GM12878 (cell line): Measurements from ENCODE around the gene NSUN2. TPM values are rescaled to one million over a fixed set of nuclear protein-coding genes. Genes with fewer than 3 reads are reported as not detected.

Experiments used
- CBX5 ChIP-seq: sonication (generic); IDR thresholded peaks from 2 replicates; pipeline ENCODE4 v1.6.1; 2016; ENCODE audit warnings: low read depth, moderate library complexity, mild to moderate bottlenecking, inconsistent platforms
- EGR1 ChIP-seq, 2 experiments: IDR thresholded peaks; 1 replicate in 1 of 2; 2 replicates in 1 of 2; pipeline ENCODE4 v1.6.1; 2011 to 2012; ENCODE audit warnings: low read depth in 2 of 2, low read length in 2 of 2, borderline replicate concordance in 1 of 2, mild to moderate bottlenecking in 1 of 2, moderate library complexity in 1 of 2
- EZH2 ChIP-seq: IDR thresholded peaks from 2 replicates; pipeline ENCODE4 v1.6.1; 2012; ENCODE audit warnings: low read depth, mild to moderate bottlenecking, control low read depth, inconsistent platforms, low read length, borderline replicate concordance; ENCODE audit not compliant: control insufficient read depth
- FOXM1 ChIP-seq: IDR thresholded peaks from 2 replicates; pipeline ENCODE4 v1.6.1; 2012; ENCODE audit warnings: low read depth, mild to moderate bottlenecking, inconsistent platforms, low read length, moderate library complexity
- HCFC1 ChIP-seq: fragments of 150-350 bp; IDR thresholded peaks from 2 replicates; pipeline ENCODE4 v1.6.1; 2014; ENCODE audit warnings: low read length
- HDAC2 ChIP-seq: fragments of 200-600 bp; sonication (generic); IDR thresholded peaks from 2 replicates; pipeline ENCODE4 v1.6.1; 2017
- IRF3 ChIP-seq: fragments of 450-650 bp; IDR thresholded peaks from 2 replicates; pipeline ENCODE4 v1.6.1; 2014; ENCODE audit warnings: mild to moderate bottlenecking
- IRF5 ChIP-seq: fragments of 450-650 bp; IDR thresholded peaks from 2 replicates; pipeline ENCODE4 v1.6.1; 2017; ENCODE audit warnings: borderline replicate concordance
- KDM1A ChIP-seq: fragments of 200-600 bp; sonication (generic); IDR thresholded peaks from 2 replicates; pipeline ENCODE4 v1.6.1; 2016; ENCODE audit warnings: borderline replicate concordance
- RAD21 ChIP-seq: IDR thresholded peaks from 2 replicates; pipeline ENCODE4 v1.6.1; 2011; ENCODE audit warnings: mild to moderate bottlenecking, low read depth, low read length, moderate library complexity; ENCODE audit not compliant: insufficient read depth
- RB1 ChIP-seq: fragments of 450-650 bp; formaldehyde crosslinking; IDR thresholded peaks from 2 replicates; pipeline ENCODE4 v1.6.1; 2017; ENCODE audit warnings: mild to moderate bottlenecking, borderline replicate concordance
- RELA ChIP-seq: fragments of 450-650 bp; IDR thresholded peaks from 2 replicates; pipeline ENCODE4 v1.8.0; 2014; ENCODE audit warnings: borderline replicate concordance; ENCODE audit not compliant: partially characterized antibody
- ZBED1 ChIP-seq: IDR thresholded peaks from 2 replicates; pipeline ENCODE4 v1.6.1; 2016; ENCODE audit warnings: borderline replicate concordance
- ZNF384 ChIP-seq: IDR thresholded peaks from 2 replicates; pipeline ENCODE4 v1.6.1; 2012; ENCODE audit warnings: low read depth, mild to moderate bottlenecking, low read length, improper control_type of control experiment, borderline replicate concordance
- polyA plus RNA-seq, 11 experiments: library from polyadenylated mRNA; depleted of rRNA in 4 of 11; unstranded in 6 of 11; stranded (reverse) in 5 of 11; fragments of >200 nt; fragmentation: Nextera tagmentation in 4 of 11; fragmentation: Illumina TruSeq in 1 of 11; extraction: Ambion mirVana in 4 of 11; extraction: Trizol in 1 of 11; gene quantifications; 1 replicate in 1 of 11; 2 replicates in 10 of 11; pipeline versions ENCODE4 v1.2.1 to v1.2.3, GENCODE V29; 2011 to 2016; ENCODE audit warnings: inconsistent platforms in 2 of 11, missing spikeins in 2 of 11, low read depth in 1 of 11
- total RNA-seq, 4 experiments: library from RNA; depleted of rRNA in 3 of 4; stranded (reverse); fragments of >200 nt in 3 of 4; fragmentation: Illumina TruSeq in 1 of 4; extraction: Trizol in 1 of 4; gene quantifications; 2 replicates each; pipeline versions ENCODE4 v1.2.1 to v1.2.3, GENCODE V29; 2013 to 2021
- TF ChIP-seq, protein P1 (sequence below): fragments of 450-650 bp; IDR thresholded peaks from 2 replicates; pipeline ENCODE4 v1.6.1; 2016; ENCODE audit warnings: mild to moderate bottlenecking, moderate library complexity, borderline replicate concordance
- TF ChIP-seq, protein P2 (sequence below): fragments of 450-650 bp; IDR thresholded peaks from 2 replicates; pipeline ENCODE4 v1.6.1; 2017; ENCODE audit warnings: mild to moderate bottlenecking, low read depth, inconsistent platforms; ENCODE audit not compliant: poor library complexity, severe bottlenecking

Gene NSUN2
- total and polyA plus RNA-seq, 10 of the 15 experiments (the other 5 are each of a cell fraction or from before 2014, with no cell fraction given), result 8.0 to 112 (median 91.1) TPM

- TF ChIP-seq IRF3 (peak; percentile 35; the same call in 1 of the 2 replicates), IRF5 (peak; percentile 96), EZH2 (no peak), HDAC2 (no peak), RB1 (peak; percentile 73; the same call in 1 of the 2 replicates), CBX5 (no peak), EGR1 (IDR thresholded peaks at IDR 0.05; ENCODE audit: borderline replicate concordance in 1 of 2, low read depth in 2 of 2, low read length in 2 of 2) (peak in 1 of 2 experiments; percentile 70; a peak in 1 of 3 replicates), HCFC1 (peak; percentile 60), FOXM1 (no peak), RAD21 (0 out of 2 replicates have a peak, but pooled peaks have one; percentile 2), ZBED1 (no peak), RELA (peak; percentile 95), ZNF384 (no peak), KDM1A (no peak)
- TF ChIP-seq, protein P1, sequence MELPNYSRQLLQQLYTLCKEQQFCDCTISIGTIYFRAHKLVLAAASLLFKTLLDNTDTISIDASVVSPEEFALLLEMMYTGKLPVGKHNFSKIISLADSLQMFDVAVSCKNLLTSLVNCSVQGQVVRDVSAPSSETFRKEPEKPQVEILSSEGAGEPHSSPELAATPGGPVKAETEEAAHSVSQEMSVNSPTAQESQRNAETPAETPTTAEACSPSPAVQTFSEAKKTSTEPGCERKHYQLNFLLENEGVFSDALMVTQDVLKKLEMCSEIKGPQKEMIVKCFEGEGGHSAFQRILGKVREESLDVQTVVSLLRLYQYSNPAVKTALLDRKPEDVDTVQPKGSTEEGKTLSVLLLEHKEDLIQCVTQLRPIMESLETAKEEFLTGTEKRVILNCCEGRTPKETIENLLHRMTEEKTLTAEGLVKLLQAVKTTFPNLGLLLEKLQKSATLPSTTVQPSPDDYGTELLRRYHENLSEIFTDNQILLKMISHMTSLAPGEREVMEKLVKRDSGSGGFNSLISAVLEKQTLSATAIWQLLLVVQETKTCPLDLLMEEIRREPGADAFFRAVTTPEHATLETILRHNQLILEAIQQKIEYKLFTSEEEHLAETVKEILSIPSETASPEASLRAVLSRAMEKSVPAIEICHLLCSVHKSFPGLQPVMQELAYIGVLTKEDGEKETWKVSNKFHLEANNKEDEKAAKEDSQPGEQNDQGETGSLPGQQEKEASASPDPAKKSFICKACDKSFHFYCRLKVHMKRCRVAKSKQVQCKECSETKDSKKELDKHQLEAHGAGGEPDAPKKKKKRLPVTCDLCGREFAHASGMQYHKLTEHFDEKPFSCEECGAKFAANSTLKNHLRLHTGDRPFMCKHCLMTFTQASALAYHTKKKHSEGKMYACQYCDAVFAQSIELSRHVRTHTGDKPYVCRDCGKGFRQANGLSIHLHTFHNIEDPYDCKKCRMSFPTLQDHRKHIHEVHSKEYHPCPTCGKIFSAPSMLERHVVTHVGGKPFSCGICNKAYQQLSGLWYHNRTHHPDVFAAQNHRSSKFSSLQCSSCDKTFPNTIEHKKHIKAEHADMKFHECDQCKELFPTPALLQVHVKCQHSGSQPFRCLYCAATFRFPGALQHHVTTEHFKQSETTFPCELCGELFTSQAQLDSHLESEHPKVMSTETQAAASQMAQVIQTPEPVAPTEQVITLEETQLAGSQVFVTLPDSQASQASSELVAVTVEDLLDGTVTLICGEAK, result peak; percentile 80; the same call in 1 of the 2 replicates
- TF ChIP-seq, protein P2, sequence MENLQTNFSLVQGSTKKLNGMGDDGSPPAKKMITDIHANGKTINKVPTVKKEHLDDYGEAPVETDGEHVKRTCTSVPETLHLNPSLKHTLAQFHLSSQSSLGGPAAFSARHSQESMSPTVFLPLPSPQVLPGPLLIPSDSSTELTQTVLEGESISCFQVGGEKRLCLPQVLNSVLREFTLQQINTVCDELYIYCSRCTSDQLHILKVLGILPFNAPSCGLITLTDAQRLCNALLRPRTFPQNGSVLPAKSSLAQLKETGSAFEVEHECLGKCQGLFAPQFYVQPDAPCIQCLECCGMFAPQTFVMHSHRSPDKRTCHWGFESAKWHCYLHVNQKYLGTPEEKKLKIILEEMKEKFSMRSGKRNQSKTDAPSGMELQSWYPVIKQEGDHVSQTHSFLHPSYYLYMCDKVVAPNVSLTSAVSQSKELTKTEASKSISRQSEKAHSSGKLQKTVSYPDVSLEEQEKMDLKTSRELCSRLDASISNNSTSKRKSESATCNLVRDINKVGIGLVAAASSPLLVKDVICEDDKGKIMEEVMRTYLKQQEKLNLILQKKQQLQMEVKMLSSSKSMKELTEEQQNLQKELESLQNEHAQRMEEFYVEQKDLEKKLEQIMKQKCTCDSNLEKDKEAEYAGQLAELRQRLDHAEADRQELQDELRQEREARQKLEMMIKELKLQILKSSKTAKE, result no peak
Observed at GRCh38 chr5:6632888-6633468, at the start of gene NSUN2, which contains the start of gene SRD5A1 (continued).
